GM12872 (cell line): Measurements from ENCODE around the gene ALPK3.

Source experiments
- CTCF ChIP-seq: IDR thresholded peaks from 3 replicates; pipeline ENCODE4 v1.5.1; 2011; ENCODE audit warnings: low read depth, mild to moderate bottlenecking, low read length, moderate library complexity; ENCODE audit not compliant: insufficient read depth

ALPK3 gene

GRCh38 chr15:84871428-84871985 lies 54.4 kb downstream of the ALPK3 start:
- 0 out of 3 replicates have a peak, but pooled peaks have one; percentile 8 for TF ChIP-seq CTCF

DNA sequence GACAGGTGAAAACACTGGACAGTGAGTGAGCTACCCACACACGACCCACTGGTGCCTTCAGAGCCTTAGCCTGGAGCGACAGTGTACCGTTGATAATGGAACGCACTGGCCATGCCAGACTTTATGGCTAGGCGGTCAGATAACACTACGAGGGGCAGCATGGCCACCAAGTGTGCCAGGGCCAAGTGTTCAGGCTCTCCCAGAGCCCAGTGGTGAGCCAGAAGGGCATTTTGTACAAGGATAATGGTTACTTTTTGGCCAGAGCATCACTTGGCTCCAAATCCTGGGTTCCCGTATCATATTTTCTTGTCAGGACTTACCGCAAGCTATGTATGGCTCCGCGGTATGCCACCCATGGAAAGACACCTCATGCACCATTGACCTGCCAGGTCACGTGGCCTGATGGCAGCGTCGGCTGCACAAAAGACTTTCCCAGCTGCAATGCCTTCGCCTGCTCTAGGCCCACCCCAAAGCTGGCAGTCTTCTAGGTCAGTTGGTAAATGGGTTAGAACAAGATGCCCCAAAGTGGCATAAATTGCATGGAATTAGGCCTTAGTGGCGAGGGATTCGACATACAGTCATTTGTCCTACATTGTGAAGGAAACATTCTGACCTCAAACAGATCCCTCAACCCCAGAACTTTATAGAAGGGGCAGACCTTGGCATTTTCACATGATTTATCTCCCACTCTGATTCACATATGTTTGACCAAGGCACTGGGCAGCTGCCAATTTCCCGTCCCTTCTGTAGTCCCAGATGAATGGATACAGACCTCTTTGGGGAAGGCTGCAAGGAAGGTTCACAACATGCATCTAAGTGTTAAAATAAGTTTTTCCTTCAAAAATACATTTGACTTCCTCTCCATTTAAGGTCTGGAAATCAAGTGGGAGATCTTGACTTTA lies 55.1 kb downstream of the ALPK3 start:
- TF ChIP-seq CTCF, result no peak

- no peak for TF ChIP-seq CTCF
These were observed 56.8 kb downstream of the ALPK3 start for GRCh38 chr15:84873997-84874396.

GRCh38 chr15:84874981-84875699 lies 58.0 kb downstream of the ALPK3 start:
- TF ChIP-seq CTCF, result no peak

GRCh38 chr15:84876269-84876668 lies 59.1 kb downstream of the ALPK3 start:
- no peak for TF ChIP-seq CTCF

DNA sequence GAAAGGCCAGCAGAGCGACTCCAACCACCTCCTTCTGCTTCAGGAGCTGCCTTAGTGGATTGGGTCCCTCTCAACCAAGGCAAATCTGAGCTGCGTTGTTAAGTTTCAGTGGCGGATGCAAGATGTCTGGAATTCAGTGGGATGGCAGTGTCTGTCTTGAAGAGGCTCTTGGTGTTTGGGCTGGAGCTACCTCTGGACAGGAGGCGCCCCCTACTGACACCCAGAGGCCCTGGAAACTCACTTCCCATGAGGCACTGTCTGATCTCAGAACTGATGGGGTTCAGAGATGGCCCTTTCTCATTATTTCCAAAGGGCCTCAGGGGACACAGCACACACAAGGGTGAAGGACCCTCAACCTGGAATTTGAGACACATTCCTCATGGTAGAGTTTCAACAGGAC lies 61.3 kb downstream of the ALPK3 start:
- peak; percentile 81 for TF ChIP-seq CTCF

DNA sequence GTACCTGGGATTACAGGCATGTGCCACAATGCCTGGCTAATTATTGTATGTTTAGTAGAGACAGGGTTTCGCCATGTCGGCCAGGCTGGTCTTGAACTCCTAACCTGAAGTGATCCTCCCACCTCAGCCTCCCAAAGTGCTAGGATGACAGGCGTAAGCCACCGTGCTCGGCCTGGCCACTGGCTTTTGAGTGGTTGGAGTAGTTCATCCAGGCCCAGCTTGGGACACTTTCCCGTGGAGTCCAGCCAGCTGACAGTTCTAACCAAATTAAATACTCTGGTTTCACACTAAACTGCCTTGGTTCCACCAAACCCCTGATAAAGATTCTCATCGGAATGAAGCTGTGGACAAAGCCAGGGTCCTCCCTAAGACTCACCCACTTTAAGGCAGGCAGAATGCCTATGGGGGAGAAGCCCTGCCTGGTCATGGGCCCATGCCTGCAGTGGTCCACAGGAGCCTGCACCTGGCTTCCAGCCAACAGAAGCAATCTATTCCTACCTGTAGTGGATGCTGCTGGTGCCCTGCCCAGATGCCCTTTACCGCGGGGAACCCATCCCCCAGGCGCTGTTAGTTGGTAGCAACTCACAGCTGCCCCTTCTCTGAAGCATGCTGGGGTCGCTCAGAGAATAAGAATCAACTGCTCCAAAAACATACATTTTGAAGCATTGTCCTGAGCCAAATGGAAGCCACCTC lies 62.1 kb downstream of the ALPK3 start:
- no peak for TF ChIP-seq CTCF
